H1 (cell line): ENCODE results near the gene PGPEP1. TPM values are rescaled to one million over a fixed set of nuclear protein-coding genes. Genes with fewer than 3 reads are reported as not detected.
"Not testable (repeated sequence)": the region's sequence is repeated elsewhere in the genome, so short reads cannot be mapped to it uniquely, and the experiment has no call there.

Experiments used
- CTCF ChIA-PET: fragments of 300-600 bp; sonication (Branson Sonifier 250); formaldehyde crosslinking; loops from one replicate; lab custom pipeline; 2021; ENCODE audit not compliant: partially characterized antibody; lab: Charles Lee
- POLR2A ChIA-PET: fragments of 300-600 bp; sonication (Branson Sonifier 250); formaldehyde crosslinking; loops from one replicate; lab custom pipeline; 2021; ENCODE audit warnings: inconsistent platforms; ENCODE audit not compliant: partially characterized antibody; lab: Charles Lee
- DNase-seq, 2 experiments: peaks; one replicate each; pipeline versions ENCODE4 v3.0.0 to v3.0.0-alpha.2; 2010 to 2022; ENCODE audit warnings: low spot score in 2 of 2, low read depth in 1 of 2, mixed read lengths in 1 of 2
- FAIRE-seq: peaks from 2 replicates; lab custom pipeline; 2011; peaks lifted over from hg19 to GRCh38; lab: Jason Lieb, UNC
- H2AFZ ChIP-seq: 2 replicates; pipeline ENCODE4 v1.8.1; 2012; ENCODE audit warnings: low read length, inconsistent platforms
- H2AK5ac ChIP-seq: 2 replicates; pipeline ENCODE4 v1.6.1; 2013; ENCODE audit warnings: low read depth, low read length
- H2BK120ac ChIP-seq: replicated peaks from 2 replicates; pipeline ENCODE3; 2013; ENCODE audit warnings: low read depth, low read length, inconsistent platforms
- H2BK12ac ChIP-seq: 2 replicates; pipeline ENCODE4 v1.6.1; 2013; ENCODE audit warnings: low read depth, low read length
- H2BK15ac ChIP-seq: 2 replicates; pipeline ENCODE4 v1.6.1; 2013; ENCODE audit warnings: low read length
- H2BK20ac ChIP-seq: 2 replicates; pipeline ENCODE4 v1.6.1; 2013; ENCODE audit warnings: low read length
- H2BK5ac ChIP-seq: 2 replicates; pipeline ENCODE4 v1.6.1; 2013; ENCODE audit warnings: low read depth, low read length
- H3K14ac ChIP-seq: 2 replicates; pipeline ENCODE4 v1.6.1; 2013; ENCODE audit warnings: inconsistent platforms; ENCODE audit not compliant: insufficient read length
- H3K18ac ChIP-seq: 2 replicates; pipeline ENCODE4 v1.6.1; 2013; ENCODE audit warnings: low read length; ENCODE audit errors: extremely low read depth
- H3K23ac ChIP-seq: 2 replicates; pipeline ENCODE4 v1.6.1; 2013; ENCODE audit warnings: inconsistent platforms; ENCODE audit not compliant: insufficient read length
- H3K23me2 ChIP-seq: 2 replicates; pipeline ENCODE4 v1.6.1; 2013; ENCODE audit warnings: low read depth, low read length
- H3K27ac ChIP-seq: 2 replicates; pipeline ENCODE4 v1.6.1; 2011; ENCODE audit warnings: low read depth, low read length, inconsistent platforms
- H3K27me3 ChIP-seq, 4 experiments: replicated peaks in 1 of 4; 1 replicate in 1 of 4; 2 replicates in 3 of 4; pipeline versions ENCODE4 v1.6.1 to v1.8.1; 2011 to 2013; ENCODE audit warnings: low read length in 3 of 4, mild to moderate bottlenecking in 3 of 4, inconsistent platforms in 2 of 4, mixed read lengths in 2 of 4, moderate library complexity in 1 of 4; ENCODE audit not compliant: control insufficient read depth in 3 of 4, insufficient read depth in 3 of 4; ENCODE audit errors: extremely low read depth in 1 of 4
- H3K36me3 ChIP-seq, 4 experiments: 2 replicates each; pipeline versions ENCODE4 v1.6.1 to v1.8.1; 2011 to 2013; ENCODE audit warnings: mild to moderate bottlenecking in 4 of 4, low read length in 3 of 4, moderate library complexity in 2 of 4, control low read depth in 1 of 4, inconsistent platforms in 1 of 4; ENCODE audit not compliant: insufficient read depth in 4 of 4, control insufficient read depth in 2 of 4
- H3K4ac ChIP-seq: replicated peaks from 2 replicates; pipeline ENCODE3; 2013; ENCODE audit warnings: low read length, low read depth, mixed read lengths, inconsistent platforms; ENCODE audit not compliant: insufficient read length
- H3K4me1 ChIP-seq, 4 experiments: replicated peaks in 1 of 4; 1 replicate in 1 of 4; 2 replicates in 3 of 4; pipeline versions ENCODE4 v1.6.1 to v1.8.1; 2011 to 2013; ENCODE audit warnings: low read length in 3 of 4, inconsistent platforms in 2 of 4, mixed read lengths in 1 of 4; ENCODE audit not compliant: insufficient read depth in 4 of 4, control insufficient read depth in 3 of 4
- H3K4me2 ChIP-seq, 2 experiments: 2 replicates each; pipeline versions ENCODE4 v1.6.1 to v1.8.1; 2011 to 2013; ENCODE audit warnings: low read depth in 2 of 2, low read length in 2 of 2, control low read depth in 1 of 2, inconsistent platforms in 1 of 2, mild to moderate bottlenecking in 1 of 2; ENCODE audit not compliant: insufficient read depth in 1 of 2
- H3K4me3 ChIP-seq, 4 experiments: fragments of 200-600, 300-600 bp in 1 of 4; sonication (generic), shearing (Covaris generic), sonication (Bioruptor Twin) in 1 of 4; 2 replicates each; pipeline versions ENCODE4 v1.5.1 to v1.8.1; 2011 to 2016; ENCODE audit warnings: low read length in 4 of 4, low read depth in 3 of 4, control low read depth in 2 of 4, inconsistent platforms in 2 of 4, mild to moderate bottlenecking in 2 of 4, mixed read lengths in 1 of 4, moderate library complexity in 1 of 4; ENCODE audit not compliant: insufficient read depth in 2 of 4; ENCODE audit errors: extremely low read depth in 1 of 4
- H3K56ac ChIP-seq: replicated peaks from 2 replicates; pipeline ENCODE3; 2013; ENCODE audit warnings: low read depth, mild to moderate bottlenecking, mixed read lengths, low read length, inconsistent platforms; ENCODE audit not compliant: insufficient read length
- H3K79me1 ChIP-seq: 2 replicates; pipeline ENCODE4 v1.6.1; 2013; ENCODE audit warnings: low read depth, low read length, control low read depth
- H3K79me2 ChIP-seq, 2 experiments: 2 replicates each; pipeline versions ENCODE4 v1.6.1 to v1.8.1; 2012 to 2013; ENCODE audit warnings: low read length in 2 of 2, mild to moderate bottlenecking in 2 of 2, inconsistent platforms in 1 of 2; ENCODE audit not compliant: insufficient read depth in 2 of 2, control insufficient read depth in 1 of 2
- H3K9ac ChIP-seq, 4 experiments: replicated peaks in 1 of 4; 1 replicate in 1 of 4; 2 replicates in 3 of 4; pipeline versions ENCODE4 v1.6.1 to v1.8.1; 2011 to 2013; ENCODE audit warnings: low read depth in 3 of 4, low read length in 3 of 4, control low read depth in 2 of 4, mild to moderate bottlenecking in 2 of 4, moderate library complexity in 2 of 4, inconsistent platforms in 1 of 4; ENCODE audit errors: extremely low read depth in 1 of 4
- H3K9me3 ChIP-seq, 2 experiments: 2 replicates each; pipeline versions ENCODE4 v1.6.1 to v1.8.1; 2012 to 2013; ENCODE audit warnings: mild to moderate bottlenecking in 2 of 2, moderate library complexity in 2 of 2, control low read depth in 1 of 2, inconsistent platforms in 1 of 2, low read depth in 1 of 2, low read length in 1 of 2, mixed read lengths in 1 of 2; ENCODE audit not compliant: insufficient read depth in 2 of 2
- H4K20me1 ChIP-seq, 2 experiments: replicated peaks in 1 of 2; 2 replicates each; pipeline versions ENCODE3 to v1.8.1; 2011 to 2013; ENCODE audit warnings: inconsistent platforms in 2 of 2, low read length in 2 of 2, mild to moderate bottlenecking in 1 of 2; ENCODE audit not compliant: insufficient read depth in 2 of 2, control insufficient read depth in 1 of 2
- H4K5ac ChIP-seq: 2 replicates; pipeline ENCODE4 v1.6.1; 2013; ENCODE audit warnings: low read length, low read depth, mixed read lengths, inconsistent platforms; ENCODE audit not compliant: insufficient read length
- H4K8ac ChIP-seq: 2 replicates; pipeline ENCODE4 v1.8.0; 2013; ENCODE audit warnings: mild to moderate bottlenecking, moderate library complexity, low read length, inconsistent platforms; ENCODE audit not compliant: insufficient read depth; ENCODE audit errors: extremely low read depth
- H4K91ac ChIP-seq: replicated peaks from 2 replicates; pipeline ENCODE3; 2013; ENCODE audit warnings: low read length, mixed read lengths, inconsistent platforms; ENCODE audit not compliant: insufficient read length
- WGBS, 2 experiments: shearing (Covaris generic) in 1 of 2; methylation state at CpG; one replicate each; pipeline versions ENCODE4 v1.1.6 to v1.1.7; 2013 to 2015; ENCODE audit warnings: low lambda C conversion rate in 2 of 2, mixed read lengths in 2 of 2, inconsistent platforms in 1 of 2, low coverage in 1 of 2, missing lambda C conversion rate in 1 of 2; ENCODE audit not compliant: insufficient replicate concordance in 2 of 2, insufficient coverage in 1 of 2, insufficient read length in 1 of 2; ENCODE audit errors: extremely low coverage in 1 of 2, missing lambda C conversion rate in 1 of 2; 5-methylcytosine and 5-hydroxymethylcytosine counted together
- polyA plus RNA-seq, 7 experiments: library from polyadenylated mRNA; depleted of rRNA in 3 of 7; stranded (reverse) in 5 of 7; unstranded in 2 of 7; fragments of >200 nt in 5 of 7; fragments of 200-250 nt in 2 of 7; gene quantifications; 1 replicate in 5 of 7; 2 replicates in 1 of 7; 4 replicates in 1 of 7; pipeline versions ENCODE4 v1.2.1 to v1.2.3, GENCODE V29; 2011 to 2013; ENCODE audit warnings: missing spikeins in 2 of 7, mixed read lengths in 2 of 7
- total RNA-seq: library from RNA; stranded (reverse); fragmentation: NEBNext Ultra II Directional; extraction: Animal tissue kit (Norgen Biotek cat#: 25700); gene quantifications from 2 replicates; pipeline ENCODE4 v1.2.1, GENCODE V29; 2021

Gene PGPEP1
- total and polyA plus RNA-seq, 2 of the 8 experiments (the other 6 are each of a cell fraction or from before 2014, with no cell fraction given): 17.0 to 33.4 TPM

- H3K9me3 ChIP-seq, H2BK12ac ChIP-seq, FAIRE-seq, H3K4me3 ChIP-seq, H3K23ac ChIP-seq, H3K27ac ChIP-seq, H2BK15ac ChIP-seq, H3K18ac ChIP-seq, H4K91ac ChIP-seq, H4K8ac ChIP-seq, H3K23me2 ChIP-seq, H4K20me1 ChIP-seq, H2AK5ac ChIP-seq, H3K4ac ChIP-seq, H3K79me1 ChIP-seq, H2BK120ac ChIP-seq, H2BK5ac ChIP-seq, H3K36me3 ChIP-seq, H2BK20ac ChIP-seq, H3K79me2 ChIP-seq, H2AFZ ChIP-seq, H3K9ac ChIP-seq, H3K14ac ChIP-seq, H3K4me2 ChIP-seq, DNase-seq, H3K4me1 ChIP-seq, H3K27me3 ChIP-seq, H3K56ac ChIP-seq, H4K5ac ChIP-seq: not testable (repeated sequence)
- 93% methylated on average over 6 of the region's 7 CpGs; no CpG with 5 or more reads in 1 of the 2 experiments for WGBS, 2 experiments
- ChIA-PET POLR2A (interaction anchor here (0.9 kb wide), 1 partner anchor 76 kb away, joined by 3 read pairs; no protein-coding TSS in a partner anchor), CTCF (interaction anchor here (0.6 to 8.1 kb wide), 12 partner anchors 11 to 88 kb away, joined by 3 to 69 read pairs (median 4); partner anchors contain the start of gene GDF15)
Observed at GRCh38 chr19:18354743-18355142, 14.3 kb downstream of the PGPEP1 start.
